Stimulated activated CD8-positive, alpha-beta memory T cell treated with anti-CD3 and anti-CD28 coated beads, Interleukin-15, amount 100 ng/mL, for 4 hours (primary cell): ENCODE results near the gene SOX4.

Experiments
- DNase-seq, 2 donors: peaks; one replicate each; pipeline ENCODE4 v3.0.0-alpha.2; 2020; ENCODE audit warnings: low read depth in 2 of 2

The SOX4 gene

GRCh38 chr6:21613809-21614208 lies 20.3 kb downstream of the SOX4 start:
- no peak for DNase-seq

GRCh38 chr6:21614226-21614625 lies 20.7 kb downstream of the SOX4 start:
- DNase-seq = no peak

DNA sequence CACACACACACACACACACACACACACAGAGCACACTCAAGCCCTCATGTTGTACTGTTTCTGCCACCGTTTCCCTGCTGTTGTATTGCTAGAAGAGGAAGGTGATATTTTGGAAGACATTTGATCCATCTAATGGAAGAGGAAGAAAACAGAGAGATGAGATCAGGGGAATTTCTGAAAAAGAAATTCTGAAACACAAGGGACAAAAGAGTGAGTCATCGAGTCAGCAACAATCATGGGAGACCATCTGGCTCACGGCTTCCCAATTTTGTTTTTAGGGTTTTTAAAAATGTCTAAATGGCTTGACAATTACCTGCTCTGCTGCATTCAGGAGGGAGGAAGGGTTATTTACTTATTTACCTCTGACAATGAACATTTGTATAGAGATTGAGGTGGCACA lies 22.0 kb downstream of the SOX4 start:
- no peak for DNase-seq

- DNase-seq = no peak
Measured at GRCh38 chr6:21616005-21616404, 22.5 kb downstream of the SOX4 start.

GRCh38 chr6:21625642-21626041 lies 32.1 kb downstream of the SOX4 start:
- DNase-seq = no peak

GRCh38 chr6:21626756-21627155 lies 33.2 kb downstream of the SOX4 start:
- DNase-seq = no peak

- DNase-seq = no peak
Measured at GRCh38 chr6:21628160-21628559, 34.6 kb downstream of the SOX4 start.

DNA sequence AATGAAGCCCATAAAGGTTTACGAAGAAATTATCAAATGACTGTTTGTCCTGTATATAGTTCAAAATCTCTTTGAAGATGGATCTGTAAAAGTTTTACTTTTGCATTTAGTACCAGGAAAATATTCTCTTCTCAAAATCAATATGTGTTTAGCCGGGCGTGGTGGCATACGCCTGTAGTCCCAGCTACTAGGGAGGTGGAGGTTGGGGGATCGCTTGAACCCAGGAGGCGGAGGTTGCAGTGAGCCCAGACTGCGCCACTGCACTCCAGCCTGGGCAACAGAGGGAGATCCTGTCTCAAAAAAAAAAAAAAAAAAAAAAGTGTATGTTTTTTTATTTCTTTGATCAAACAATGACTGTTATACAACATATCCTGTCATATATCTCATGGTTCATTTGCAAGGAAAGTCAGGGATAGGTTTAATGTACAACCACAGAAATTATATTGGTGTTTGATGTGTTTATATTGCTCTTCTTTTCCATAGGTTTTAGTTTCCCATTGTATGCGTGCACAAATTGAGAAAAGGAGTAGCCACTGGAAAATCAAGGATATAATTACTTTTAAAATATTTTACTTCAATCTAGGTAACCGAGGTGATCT lies 40.1 kb downstream of the SOX4 start:
- no peak for DNase-seq

DNA sequence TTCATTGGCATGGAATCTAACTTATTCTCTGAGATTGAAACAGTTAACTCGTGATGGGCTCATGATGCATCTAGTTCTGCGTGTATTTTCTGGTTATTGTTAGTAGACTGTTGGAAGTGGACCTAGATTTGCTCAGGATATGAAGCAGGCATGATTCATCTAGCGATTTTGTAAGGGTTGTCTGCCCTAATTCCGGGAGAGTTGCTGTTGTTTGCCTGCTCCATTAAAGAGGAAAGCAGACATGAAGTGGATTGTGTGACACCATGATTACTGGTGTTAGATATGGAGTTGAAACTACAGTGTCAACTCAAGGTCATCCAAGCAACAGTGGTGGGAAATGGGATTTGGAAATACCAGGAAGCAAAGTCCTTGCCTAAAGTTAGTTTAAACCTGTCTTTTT lies 41.0 kb downstream of the SOX4 start:
- no peak for DNase-seq

- no peak for DNase-seq
Measured at GRCh38 chr6:21636876-21637275, 43.3 kb downstream of the SOX4 start.

DNA sequence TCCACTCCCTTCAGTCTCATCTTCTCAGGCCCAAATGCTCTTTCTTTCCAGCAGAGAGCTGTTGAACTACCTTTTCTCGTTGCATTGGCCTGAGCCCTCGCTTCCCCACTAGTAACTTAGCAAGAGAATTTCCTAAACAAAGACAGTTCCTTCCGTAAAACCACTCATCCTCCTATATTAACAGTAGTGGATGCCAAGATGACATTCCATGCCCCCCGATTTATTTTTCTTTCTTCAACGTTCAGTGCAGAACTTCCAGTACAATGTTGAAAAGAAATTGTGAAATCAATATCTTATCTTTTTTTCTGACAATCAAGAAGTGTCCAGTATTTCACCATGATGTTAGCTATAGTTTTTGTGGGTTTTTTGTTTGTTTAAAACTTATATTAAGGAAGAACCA lies 45.8 kb downstream of the SOX4 start:
- DNase-seq = no peak
